Embryonic facial prominence (tissue), 1 donor: ENCODE data around the gene OAS2.

Experiments
- DNase-seq: peaks from one replicate; pipeline ENCODE4 v3.0.0-alpha.2; 2016; ENCODE audit errors: extremely low spot score

Gene OAS2, protein sequence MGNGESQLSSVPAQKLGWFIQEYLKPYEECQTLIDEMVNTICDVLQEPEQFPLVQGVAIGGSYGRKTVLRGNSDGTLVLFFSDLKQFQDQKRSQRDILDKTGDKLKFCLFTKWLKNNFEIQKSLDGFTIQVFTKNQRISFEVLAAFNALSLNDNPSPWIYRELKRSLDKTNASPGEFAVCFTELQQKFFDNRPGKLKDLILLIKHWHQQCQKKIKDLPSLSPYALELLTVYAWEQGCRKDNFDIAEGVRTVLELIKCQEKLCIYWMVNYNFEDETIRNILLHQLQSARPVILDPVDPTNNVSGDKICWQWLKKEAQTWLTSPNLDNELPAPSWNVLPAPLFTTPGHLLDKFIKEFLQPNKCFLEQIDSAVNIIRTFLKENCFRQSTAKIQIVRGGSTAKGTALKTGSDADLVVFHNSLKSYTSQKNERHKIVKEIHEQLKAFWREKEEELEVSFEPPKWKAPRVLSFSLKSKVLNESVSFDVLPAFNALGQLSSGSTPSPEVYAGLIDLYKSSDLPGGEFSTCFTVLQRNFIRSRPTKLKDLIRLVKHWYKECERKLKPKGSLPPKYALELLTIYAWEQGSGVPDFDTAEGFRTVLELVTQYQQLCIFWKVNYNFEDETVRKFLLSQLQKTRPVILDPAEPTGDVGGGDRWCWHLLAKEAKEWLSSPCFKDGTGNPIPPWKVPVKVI

DNA sequence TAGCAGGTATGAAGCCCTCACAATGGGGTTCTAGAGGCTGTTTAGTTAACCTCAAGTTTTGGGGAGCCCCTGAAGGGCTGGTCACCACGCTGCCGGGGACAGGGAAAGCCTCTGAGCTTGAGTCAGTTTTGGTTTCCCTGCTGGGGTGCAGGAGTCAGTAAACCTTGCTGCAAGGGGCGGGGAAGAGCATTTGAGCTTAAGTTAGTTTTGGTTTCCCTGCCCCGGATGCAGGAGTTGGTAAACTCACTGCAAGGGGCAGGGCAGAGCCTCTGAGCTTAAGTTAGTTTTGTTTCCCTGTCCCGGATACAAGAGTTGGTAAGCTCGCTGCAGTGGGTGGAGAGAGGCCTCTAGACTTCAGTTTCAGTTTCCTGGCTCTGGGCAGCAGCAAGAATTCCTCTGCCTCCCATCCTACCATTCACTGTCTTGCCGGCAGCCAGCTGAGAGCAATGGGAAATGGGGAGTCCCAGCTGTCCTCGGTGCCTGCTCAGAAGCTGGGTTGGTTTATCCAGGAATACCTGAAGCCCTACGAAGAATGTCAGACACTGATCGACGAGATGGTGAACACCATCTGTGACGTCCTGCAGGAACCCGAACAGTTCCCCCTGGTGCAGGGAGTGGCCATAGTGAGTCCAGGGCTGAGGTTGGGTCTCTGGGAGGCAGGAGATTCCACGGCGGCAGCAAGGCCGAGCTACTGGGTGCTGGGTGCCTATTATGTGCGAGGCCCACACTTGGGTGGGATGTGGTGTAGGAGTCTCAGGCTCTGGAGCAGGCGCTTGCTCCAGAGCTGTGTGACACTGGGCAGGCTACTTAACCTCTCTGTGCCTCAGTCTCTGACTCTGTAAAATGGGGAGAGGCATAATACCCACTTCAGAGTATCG is at the start of gene OAS2:
OAS2 (plus strand) TSS at position 357 of the 878 bp plus-strand sequence; CDS start at position 447, 90 bp downstream.
- DNase-seq, result no peak

DNA sequence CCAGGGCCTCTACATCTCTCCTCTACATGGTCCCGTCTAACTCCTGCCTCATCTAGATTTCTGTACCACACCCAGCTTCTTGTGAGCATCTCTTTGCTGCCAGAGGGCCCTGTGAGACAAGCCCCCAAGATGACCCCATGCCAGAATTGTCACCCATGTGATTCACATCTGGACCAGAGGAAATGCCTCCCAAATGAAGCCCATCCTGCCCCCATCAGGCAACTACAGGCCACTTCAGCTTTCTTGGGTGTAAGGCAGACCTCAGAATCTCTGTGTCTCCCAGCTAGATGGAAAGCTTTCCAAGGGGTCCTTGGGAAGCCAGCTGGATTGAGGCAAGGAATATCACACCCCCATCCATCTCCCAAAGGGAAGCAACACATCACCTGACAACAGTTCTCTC is 49.3 kb upstream of the OAS2 start:
- no peak for DNase-seq

DNA sequence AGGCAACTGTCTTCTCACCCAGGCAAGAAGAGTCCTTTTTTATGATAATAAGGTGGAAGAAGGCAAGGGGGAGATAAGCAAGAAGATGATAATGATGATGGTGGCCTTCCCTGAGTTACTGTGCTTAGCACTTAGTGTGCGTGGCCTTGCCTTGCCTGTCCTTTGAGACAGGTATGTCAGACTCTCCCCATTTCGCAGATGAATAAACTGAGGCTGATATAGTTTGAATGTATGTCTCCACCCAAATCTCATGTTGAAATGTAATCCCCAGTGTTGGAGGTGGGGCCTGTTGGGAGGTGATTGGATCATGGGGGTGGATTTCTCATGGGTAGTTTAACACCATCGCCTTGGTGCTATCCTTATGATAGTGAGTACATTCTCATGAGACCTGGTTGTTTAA is 48.6 kb upstream of the OAS2 start:
- no peak for DNase-seq

DNA sequence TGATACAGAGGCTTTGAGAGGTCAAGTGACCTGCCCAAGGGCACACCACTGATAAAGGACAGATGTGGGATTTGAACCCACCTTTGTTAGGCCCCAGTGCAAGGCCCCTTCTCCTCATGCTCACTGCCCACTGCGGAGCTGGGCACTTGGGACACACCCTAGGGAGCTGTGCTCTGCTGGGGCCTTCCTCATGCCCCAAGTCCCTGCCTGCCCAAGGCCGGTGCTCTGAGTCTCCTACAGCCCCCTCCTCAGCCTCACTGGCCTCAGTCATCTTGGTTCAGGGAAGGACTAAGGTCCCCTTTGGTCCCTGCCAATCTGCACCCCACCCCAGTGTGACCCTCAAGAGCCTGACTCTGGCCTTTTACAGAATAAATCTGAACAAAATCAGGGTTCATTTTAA is 48.0 kb upstream of the OAS2 start:
- DNase-seq, result no peak

DNA sequence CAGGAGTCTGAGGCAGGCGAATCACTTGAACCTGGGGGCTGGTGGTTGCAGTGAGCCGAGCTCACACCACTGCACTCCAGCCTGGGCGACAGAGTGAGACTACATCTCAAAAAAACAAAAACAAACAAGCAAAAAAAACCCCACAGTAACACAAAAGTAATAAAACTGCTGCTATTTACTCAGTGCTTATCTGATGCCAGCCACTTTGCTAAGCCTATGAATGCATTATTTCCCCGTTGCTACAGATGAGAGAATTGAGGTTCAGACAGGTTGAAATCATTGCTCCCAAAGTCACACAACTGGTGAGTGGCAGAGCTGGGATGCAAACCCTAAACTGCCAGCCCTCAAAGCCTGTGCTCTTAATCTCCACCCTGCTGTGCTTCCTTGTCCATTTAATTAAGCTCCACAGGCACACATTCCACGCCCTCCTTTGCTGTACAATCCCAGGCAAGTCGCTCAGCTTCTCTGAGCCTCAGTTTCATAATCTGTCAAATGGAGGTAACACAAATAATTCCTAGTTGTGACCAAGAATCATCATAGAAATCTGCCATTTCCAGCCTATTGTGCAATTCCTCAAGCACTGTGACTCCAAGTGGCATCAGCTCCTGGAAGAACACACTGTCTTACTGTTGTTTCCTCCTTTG is 45.7 kb upstream of the OAS2 start:
- DNase-seq, result no peak

DNA sequence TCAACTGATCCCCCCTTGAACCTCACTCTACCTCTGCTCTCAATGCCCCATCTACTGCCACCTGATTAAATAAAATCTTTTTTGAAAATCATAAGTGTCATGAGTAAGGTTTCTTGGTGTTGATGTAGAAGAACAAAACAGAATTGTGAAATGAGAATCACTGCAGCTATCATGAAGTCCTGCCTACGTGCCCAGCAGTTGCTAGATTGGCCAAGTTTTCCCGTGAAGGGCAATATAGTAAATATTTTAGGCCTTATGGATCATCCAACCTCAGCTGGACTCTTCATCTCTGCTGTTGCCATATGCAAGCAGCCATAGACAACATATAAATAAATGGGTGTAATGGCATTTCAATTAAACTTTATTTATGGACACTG is 45.2 kb upstream of the OAS2 start:
- no peak for DNase-seq

DNA sequence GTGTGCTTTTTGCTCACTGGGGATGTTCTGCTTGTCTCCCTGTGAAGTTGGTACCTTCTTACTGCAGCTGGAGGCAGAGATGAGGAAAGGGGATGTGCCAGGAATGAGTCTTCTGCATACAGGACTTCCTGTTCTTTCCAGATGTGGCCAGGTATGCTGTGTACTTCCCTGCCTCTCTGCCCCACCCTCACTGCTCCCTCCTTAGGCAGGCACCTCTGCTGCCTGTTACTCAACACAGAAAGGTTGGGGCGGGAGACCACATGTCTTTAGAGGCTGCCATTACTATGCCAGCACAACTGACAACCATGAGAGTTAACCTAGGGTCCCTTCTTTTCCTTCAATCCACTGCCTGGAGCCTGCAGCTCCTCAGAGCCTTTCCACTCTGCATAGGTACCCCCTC is 42.1 kb upstream of the OAS2 start:
- no peak for DNase-seq

DNA sequence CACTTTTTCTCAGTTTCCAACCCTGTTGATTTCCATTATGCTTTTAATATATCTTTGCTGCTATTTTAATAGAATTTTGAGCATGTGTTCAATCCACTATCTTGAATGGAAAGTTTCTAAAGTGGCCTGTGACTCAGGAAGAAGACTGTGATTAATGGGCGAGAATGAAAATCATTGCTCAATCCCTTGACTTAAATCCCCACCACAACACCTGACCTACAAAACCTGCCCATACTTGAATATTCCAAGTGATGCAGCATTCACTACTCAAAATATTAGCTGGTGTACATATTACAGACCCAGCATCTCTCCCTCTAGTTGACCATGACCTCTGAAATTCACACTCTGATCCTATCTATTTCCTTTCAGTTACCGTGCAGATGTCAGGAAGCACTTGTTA is 41.4 kb upstream of the OAS2 start:
- DNase-seq, result no peak

DNA sequence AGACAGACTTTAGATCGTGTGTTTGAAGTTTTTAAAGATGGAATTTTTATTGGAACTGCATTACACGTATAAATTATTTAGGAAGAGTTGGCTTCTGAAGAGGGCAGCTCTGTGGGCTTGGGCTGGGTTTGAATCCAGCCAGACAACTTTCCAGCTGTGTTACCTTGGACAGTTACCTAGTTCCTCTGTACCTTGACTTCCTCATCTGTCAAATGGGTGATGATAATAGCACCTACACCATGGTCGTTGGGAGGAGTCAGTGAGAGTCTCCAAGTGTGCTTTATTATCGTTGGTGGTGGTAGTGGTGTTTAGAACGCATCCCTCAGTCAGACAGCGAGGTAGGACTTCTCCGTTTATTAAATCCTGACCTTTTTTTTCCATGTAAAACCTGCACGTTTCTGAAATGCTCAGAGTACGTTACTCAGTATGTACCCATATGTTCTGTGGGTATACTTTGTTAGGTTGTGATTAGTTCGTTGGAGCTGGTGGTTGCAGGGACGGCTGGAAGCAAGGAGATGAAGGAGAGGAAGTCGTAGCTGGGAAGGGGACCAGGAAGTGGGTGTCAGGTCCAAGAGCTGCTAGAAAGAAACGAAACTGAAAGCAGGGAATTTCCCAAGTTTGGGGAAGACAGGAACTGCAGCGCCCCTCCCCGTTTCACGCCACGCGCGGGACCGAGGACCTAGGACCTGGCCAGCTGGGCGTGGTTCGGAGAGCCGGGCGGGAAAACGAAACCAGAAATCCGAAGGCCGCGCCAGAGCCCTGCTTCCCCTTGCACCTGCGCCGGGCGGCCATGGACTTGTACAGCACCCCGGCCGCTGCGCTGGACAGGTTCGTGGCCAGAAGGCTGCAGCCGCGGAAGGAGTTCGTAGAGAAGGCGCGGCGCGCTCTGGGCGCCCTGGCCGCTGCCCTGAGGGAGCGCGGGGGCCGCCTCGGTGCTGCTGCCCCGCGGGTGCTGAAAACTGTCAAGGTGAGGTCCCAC is 40.3 kb upstream of the OAS2 start, which contains the start of gene OAS3:
OAS3 (plus strand) TSS at position 734 of the 979 bp plus-strand sequence; CDS start at position 791, 57 bp downstream.
- DNase-seq, result no peak

DNA sequence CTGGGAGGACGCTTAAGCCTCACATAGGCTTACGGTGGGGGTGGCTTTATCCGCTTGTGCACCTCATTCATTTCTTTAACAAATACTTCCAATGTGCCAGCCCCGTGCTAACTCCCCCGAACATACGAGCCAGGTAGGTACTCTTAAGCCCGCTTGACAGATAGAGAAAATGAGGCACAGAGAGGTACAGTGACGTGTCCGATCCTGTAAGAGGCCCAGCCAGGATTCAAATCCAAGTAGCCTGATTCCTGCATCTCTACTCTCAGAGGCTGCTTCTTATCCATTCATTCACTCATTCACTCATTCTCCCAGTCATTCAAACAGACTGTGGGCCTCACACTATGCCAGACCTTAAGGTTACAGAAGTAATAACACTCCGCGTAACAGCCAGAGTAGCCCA is 39.6 kb upstream of the OAS2 start:
- DNase-seq, result no peak

DNA sequence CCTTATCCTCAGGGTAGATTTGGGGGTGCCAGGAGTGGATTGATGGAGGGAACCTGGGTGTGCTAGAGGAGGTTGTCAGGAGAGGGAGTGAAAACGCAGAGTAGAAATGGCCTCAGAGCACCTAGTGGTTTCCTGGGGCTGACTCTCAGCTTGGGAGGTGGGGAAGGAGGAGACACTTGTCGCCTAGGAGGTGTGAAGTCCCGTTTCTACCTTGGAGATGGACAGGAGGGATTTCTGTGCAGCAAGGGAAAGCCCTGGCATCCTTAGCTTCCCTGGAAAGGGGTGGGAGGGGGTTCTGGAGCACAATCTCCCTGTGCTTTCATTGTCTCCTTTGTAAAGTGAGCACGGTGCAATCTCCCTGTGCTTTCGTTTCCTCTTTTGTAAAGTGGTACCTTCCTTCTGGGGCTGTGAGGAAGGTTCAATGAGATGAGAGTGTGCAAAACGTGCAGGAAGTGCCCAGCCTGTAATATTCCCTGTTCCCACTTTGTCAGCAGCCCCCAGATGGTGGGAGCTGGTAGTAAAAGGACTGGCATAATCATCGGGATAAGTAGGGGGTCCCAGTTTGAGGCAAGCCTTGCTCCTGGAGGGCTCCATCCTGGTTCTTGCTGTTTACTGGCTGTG is 38.4 kb upstream of the OAS2 start:
- DNase-seq, result no peak

DNA sequence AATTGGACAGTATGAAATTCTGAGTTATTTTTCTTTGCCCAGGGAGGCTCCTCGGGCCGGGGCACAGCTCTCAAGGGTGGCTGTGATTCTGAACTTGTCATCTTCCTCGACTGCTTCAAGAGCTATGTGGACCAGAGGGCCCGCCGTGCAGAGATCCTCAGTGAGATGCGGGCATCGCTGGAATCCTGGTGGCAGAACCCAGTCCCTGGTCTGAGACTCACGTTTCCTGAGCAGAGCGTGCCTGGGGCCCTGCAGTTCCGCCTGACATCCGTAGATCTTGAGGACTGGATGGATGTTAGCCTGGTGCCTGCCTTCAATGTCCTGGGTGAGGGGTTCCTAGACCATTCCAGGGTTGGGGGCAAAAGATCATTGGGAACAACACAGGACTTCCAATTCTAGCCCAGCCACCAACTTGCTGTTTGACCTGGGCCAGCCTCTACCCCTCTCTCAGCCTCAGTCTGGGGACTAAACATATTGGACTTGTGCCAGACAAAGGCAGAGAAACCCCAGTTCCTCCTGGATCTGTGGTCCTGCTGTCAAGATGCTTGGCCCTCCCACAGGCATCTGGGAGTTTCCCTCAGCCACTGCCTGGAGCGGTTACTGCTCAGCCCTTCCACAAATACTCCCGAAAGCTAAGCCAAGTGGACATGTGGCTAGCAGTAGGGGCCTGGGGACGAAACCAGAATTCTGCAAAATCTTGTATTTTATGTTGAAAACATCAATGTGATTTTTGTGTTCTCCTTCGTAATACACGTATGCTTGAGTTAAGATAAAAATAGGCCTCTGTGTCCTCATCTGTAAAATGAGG is 36.6 kb upstream of the OAS2 start:
- DNase-seq, result no peak

DNA sequence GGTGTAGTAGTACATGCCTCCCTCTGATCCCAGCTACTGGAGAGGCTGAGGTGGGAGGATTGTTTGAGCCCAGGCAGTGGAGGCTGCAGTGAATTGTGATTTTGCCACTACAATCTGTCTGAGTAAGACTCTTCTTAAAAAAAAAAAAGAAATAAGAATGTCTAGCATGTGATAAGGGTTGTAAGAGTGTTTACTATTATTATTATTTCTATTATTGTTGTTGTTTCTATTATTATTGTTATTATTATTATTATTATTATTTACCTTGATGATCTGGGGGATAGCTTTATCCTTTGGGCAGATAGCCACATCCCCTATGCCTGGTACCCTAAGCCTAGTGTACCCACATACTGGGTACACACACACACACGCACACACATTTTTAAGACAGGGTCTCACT is 35.7 kb upstream of the OAS2 start:
- DNase-seq, result no peak

DNA sequence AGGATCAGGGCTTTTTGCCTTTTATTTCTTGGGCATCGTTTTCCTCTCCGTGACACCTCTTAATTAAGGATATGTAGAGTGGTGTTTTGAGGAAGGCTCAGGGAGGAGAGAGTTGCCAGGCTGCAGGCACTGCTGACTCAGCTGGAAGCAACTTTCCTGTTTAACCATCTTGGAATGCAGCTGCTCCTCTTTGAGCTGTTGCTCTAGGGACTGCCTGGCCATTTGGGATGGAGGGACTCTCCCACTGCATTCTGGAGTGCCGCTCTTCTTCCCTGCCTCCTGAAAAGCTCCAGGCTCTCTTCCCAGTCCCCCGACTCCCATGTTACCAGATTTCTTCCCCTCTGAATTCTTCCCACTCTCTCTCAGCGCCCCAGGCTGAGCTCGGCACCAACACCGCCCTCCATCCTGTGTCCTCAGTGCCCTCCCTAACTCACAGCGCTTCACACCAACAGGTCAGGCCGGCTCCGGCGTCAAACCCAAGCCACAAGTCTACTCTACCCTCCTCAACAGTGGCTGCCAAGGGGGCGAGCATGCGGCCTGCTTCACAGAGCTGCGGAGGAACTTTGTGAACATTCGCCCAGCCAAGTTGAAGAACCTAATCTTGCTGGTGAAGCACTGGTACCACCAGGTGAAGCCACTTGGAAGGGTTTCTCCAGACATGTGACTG is 34.2 kb upstream of the OAS2 start:
- no peak for DNase-seq

DNA sequence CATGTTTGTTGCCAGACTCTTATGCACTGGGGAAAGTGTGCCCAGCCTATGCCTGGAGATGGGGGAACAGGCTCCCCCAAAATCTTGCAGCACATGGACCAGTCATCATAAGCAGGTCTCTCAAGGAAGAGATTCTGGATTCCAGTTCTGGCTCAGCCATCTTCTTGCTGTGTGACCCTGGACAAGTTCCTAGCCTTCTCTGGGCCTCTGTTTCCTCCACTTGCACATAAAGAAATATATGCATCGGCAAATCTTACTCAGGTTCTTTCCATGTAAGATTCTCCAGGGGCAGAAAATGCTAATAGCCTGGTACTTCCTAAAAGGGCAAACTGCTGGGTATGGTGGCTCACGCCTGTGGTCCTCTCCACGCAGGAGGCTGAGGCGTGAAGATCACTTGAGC is 32.8 kb upstream of the OAS2 start:
- DNase-seq, result no peak

DNA sequence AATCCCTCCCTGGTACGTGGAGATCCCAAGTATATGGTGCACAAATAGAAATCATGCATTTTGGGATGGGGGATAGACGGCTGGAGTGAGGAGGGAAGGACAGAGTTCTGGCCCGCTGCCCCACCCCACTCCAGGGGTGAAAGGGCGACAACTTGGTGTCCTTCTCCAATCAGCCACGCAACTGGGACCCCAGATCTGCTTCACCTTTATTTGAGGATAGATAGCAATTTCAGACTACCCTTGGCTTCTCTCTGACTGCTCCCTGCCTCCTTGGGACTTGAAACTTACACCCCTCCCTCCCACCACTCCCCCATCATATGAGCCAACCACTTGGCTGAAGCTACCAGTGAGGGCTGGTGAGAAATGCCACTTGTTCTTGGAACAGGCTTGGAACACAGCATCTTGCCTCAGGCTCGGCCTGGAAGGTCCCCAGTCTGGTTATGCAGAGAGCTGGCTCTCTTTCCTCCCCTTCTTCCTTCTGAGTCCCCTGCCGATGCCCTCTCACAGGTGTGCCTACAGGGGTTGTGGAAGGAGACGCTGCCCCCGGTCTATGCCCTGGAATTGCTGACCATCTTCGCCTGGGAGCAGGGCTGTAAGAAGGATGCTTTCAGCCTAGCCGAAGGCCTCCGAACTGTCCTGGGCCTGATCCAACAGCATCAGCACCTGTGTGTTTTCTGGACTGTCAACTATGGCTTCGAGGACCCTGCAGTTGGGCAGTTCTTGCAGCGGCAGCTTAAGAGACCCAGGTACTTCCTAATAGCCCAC is 31.9 kb upstream of the OAS2 start:
- no peak for DNase-seq

DNA sequence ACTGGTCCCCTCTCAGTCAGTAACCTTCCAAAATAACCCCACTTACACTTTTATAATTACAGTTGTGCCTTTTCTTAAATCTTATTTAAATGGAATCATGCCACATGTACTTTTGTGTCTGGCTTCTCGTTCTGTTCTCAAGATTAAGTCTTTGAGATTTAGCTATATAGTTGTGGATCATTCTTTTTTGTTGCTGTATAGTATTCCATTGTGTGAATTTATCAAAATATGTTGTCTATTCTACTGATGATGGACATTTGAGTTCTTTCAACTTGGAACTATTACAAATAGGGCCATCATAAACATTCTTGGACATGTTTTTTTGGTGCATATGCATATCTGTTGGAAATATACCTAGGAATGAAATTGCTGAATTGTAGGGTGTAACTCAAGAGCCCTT is 31.0 kb upstream of the OAS2 start:
- no peak for DNase-seq

DNA sequence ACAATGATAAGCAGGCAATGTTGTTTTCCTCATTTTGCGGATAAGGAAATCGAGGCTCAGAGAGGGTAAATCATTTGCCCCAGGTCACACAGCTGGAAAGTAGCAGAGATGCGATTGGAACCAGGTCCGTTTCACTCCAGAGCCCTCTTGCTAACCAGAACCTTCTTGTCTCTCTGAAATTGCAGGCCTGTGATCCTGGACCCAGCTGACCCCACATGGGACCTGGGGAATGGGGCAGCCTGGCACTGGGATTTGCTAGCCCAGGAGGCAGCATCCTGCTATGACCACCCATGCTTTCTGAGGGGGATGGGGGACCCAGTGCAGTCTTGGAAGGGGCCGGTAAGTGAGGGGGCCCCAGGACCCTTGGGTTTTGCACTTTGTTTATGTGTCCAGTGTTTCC is 30.6 kb upstream of the OAS2 start:
- no peak for DNase-seq
